H1 (cell line): ENCODE data around the gene HAT1. TPM values are rescaled to one million over a fixed set of nuclear protein-coding genes. Genes with fewer than 3 reads are reported as not detected.

Source experiments
- CTBP2 ChIP-seq: IDR thresholded peaks from 2 replicates; pipeline ENCODE4 v1.7.0; 2011; ENCODE audit warnings: borderline replicate concordance, mild to moderate bottlenecking, moderate library complexity, mixed read lengths, low read length; ENCODE audit not compliant: insufficient read depth, insufficient read length
- MAFK ChIP-seq: IDR thresholded peaks from 2 replicates; pipeline ENCODE4 v1.6.1; 2012; ENCODE audit warnings: low read depth, mild to moderate bottlenecking, improper control_type of control experiment, low read length
- RBBP5 ChIP-seq: IDR thresholded peaks from 2 replicates; pipeline ENCODE4 v1.7.1; 2012; ENCODE audit warnings: low read depth, mild to moderate bottlenecking, inconsistent platforms, low read length, moderate library complexity, borderline replicate concordance
- SIX5 ChIP-seq: IDR thresholded peaks from 2 replicates; pipeline ENCODE4 v1.6.1; 2011; ENCODE audit warnings: mild to moderate bottlenecking, low read depth, low read length
- SRF ChIP-seq: IDR thresholded peaks from 2 replicates; pipeline ENCODE4 v1.6.1; 2011; ENCODE audit warnings: mild to moderate bottlenecking, low read depth, low read length, moderate library complexity
- TAF1 ChIP-seq: IDR thresholded peaks from 2 replicates; pipeline ENCODE4 v1.6.1; 2011; ENCODE audit warnings: mild to moderate bottlenecking, low read depth, low read length
- ZNF274 ChIP-seq: IDR thresholded peaks from 2 replicates; pipeline ENCODE4 v1.7.0; 2012; ENCODE audit warnings: low read length, borderline replicate concordance; ENCODE audit errors: extremely low read depth
- polyA plus RNA-seq, 7 experiments: library from polyadenylated mRNA; depleted of rRNA in 3 of 7; stranded (reverse) in 5 of 7; unstranded in 2 of 7; fragments of >200 nt in 5 of 7; fragments of 200-250 nt in 2 of 7; gene quantifications; 1 replicate in 5 of 7; 2 replicates in 1 of 7; 4 replicates in 1 of 7; pipeline versions ENCODE4 v1.2.1 to v1.2.3, GENCODE V29; 2011 to 2013; ENCODE audit warnings: missing spikeins in 2 of 7, mixed read lengths in 2 of 7
- total RNA-seq: library from RNA; stranded (reverse); fragmentation: NEBNext Ultra II Directional; extraction: Animal tissue kit (Norgen Biotek cat#: 25700); gene quantifications from 2 replicates; pipeline ENCODE4 v1.2.1, GENCODE V29; 2021

The HAT1 gene
- total and polyA plus RNA-seq, 2 of the 8 experiments (the other 6 are each of a cell fraction or from before 2014, with no cell fraction given): 44.6 to 74.2 TPM

- TF ChIP-seq TAF1 (no peak), SRF (no peak), MAFK (no peak), SIX5 (no peak), RBBP5 (no peak), ZNF274 (no peak), CTBP2 (no peak)
These were observed 50.2 kb downstream of the HAT1 start (continued) for GRCh38 chr2:171972329-171972982.
